Suprapubic skin (tissue), 4 donors: ENCODE results near the gene CSTF3. TPM values are rescaled to one million over a fixed set of nuclear protein-coding genes. Genes with fewer than 3 reads are reported as not detected.

Experiments used
- DNase-seq, 2 donors: peaks; one replicate each; pipeline ENCODE4 v3.0.0-alpha.2; 2019; ENCODE audit warnings: low spot score in 2 of 2
- H3K27ac ChIP-seq: fragments of 200-600 bp; sonication (generic); one replicate; pipeline ENCODE4 v1.5.1; 2019
- H3K27me3 ChIP-seq: fragments of 200-600 bp; sonication (generic); one replicate; pipeline ENCODE4 v1.5.1; 2019
- H3K36me3 ChIP-seq: fragments of 200-600 bp; sonication (generic); one replicate; pipeline ENCODE4 v1.5.1; 2019
- H3K4me1 ChIP-seq: fragments of 200-600 bp; sonication (generic); one replicate; pipeline ENCODE4 v1.5.1; 2019
- H3K4me3 ChIP-seq: fragments of 200-600 bp; sonication (generic); one replicate; pipeline ENCODE4 v1.5.1; 2019; ENCODE audit warnings: mild to moderate bottlenecking
- H3K9me3 ChIP-seq: fragments of 200-600 bp; sonication (generic); one replicate; pipeline ENCODE4 v1.5.1; 2019
- EP300 ChIP-seq: sonication (generic); formaldehyde crosslinking; IDR thresholded peaks from one replicate; pipeline ENCODE4 v1.6.1; 2017; ENCODE audit warnings: antibody characterized with exemption
- POLR2A ChIP-seq, 2 donors: fragments of 450-650 bp; IDR thresholded peaks; one replicate each; pipeline ENCODE4 v1.6.1; 2017; ENCODE audit warnings: antibody characterized with exemption in 2 of 2, mild to moderate bottlenecking in 2 of 2, moderate library complexity in 2 of 2
- POLR2AphosphoS5 ChIP-seq, 3 donors: sonication (generic); formaldehyde crosslinking; IDR thresholded peaks; one replicate each; pipeline ENCODE4 v1.6.1; 2017; ENCODE audit warnings: antibody characterized with exemption in 3 of 3
- WGBS: methylation state at CpG from one replicate; pipeline ENCODE4 v1.1.5; 2018; 5-methylcytosine and 5-hydroxymethylcytosine counted together
- total RNA-seq, 4 donors: library from RNA; depleted of rRNA; stranded (reverse); fragments of >200 nt; gene quantifications; one replicate each; pipeline ENCODE4 v1.1.0, GENCODE V29; 2016
- TF ChIP-seq, protein P1 (sequence below), 2 donors: fragments of 200-600 bp in 1 of 2; fragments of 450-650 bp in 1 of 2; sonication (generic) in 1 of 2; IDR thresholded peaks; one replicate each; pipeline ENCODE4 v1.5.1; 2016 to 2019; ENCODE audit warnings: antibody characterized with exemption in 2 of 2, mild to moderate bottlenecking in 1 of 2, moderate library complexity in 1 of 2

The CSTF3 gene
- total RNA-seq, 4 donors from 2014 or later: 10.8 to 23.3 (median 12.4) TPM

DNA sequence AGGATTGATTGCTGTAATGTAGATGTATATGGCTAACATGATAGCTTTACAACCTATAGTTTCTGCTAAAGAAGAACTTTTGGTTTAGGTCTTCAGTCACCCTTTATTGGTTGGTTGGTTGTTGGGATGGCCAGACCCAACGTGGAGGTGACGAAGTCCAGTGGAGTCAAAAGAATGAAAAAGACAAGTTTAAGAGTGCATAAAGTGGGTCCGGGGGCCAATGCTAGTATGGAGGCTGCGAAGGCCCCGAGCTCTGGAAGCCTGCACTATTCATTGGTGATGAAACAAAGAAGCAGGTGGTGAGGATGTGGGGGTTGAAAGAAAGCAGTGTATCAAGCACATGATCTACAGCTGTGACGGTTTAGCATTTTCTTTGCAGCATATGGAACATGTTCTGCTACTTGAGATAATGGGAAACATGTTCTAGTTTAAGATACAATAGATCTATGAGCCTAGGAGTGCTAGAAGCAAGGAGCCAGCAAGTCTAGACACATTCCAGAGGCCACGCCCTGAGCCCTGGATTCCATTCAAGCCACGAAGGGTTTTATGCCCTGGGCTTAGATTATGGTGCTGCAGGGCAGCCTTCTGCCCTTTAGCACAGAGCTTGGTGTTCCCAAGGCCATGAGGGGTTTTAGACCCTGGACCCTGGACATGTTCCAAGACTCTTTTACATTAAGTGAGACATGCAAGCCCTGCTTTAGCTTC lies 115.6 kb downstream of the CSTF3 start:
- no peaks in the 10 kb centered on the region for H3K9me3 ChIP-seq
- no peak for DNase-seq
- WGBS: 65% methylated on average over 8 of the region's 8 CpGs
- no peak for TF ChIP-seq POLR2AphosphoS5 (IDR thresholded peaks at IDR 0.05)
- TF ChIP-seq, protein P1, sequence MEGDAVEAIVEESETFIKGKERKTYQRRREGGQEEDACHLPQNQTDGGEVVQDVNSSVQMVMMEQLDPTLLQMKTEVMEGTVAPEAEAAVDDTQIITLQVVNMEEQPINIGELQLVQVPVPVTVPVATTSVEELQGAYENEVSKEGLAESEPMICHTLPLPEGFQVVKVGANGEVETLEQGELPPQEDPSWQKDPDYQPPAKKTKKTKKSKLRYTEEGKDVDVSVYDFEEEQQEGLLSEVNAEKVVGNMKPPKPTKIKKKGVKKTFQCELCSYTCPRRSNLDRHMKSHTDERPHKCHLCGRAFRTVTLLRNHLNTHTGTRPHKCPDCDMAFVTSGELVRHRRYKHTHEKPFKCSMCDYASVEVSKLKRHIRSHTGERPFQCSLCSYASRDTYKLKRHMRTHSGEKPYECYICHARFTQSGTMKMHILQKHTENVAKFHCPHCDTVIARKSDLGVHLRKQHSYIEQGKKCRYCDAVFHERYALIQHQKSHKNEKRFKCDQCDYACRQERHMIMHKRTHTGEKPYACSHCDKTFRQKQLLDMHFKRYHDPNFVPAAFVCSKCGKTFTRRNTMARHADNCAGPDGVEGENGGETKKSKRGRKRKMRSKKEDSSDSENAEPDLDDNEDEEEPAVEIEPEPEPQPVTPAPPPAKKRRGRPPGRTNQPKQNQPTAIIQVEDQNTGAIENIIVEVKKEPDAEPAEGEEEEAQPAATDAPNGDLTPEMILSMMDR (IDR thresholded peaks at IDR 0.05): no peak
- no peak for TF ChIP-seq EP300
- no peak for TF ChIP-seq POLR2A (IDR thresholded peaks at IDR 0.05)
- no peak overlapping the region for H3K27ac ChIP-seq
- H3K4me3 ChIP-seq: no peak overlapping the region
- peaks cover 43% of the 10 kb centered on the region for H3K4me1 ChIP-seq
- no peaks in the 10 kb centered on the region for H3K27me3 ChIP-seq
- peaks cover 3% of the 10 kb centered on the region for H3K36me3 ChIP-seq

DNA sequence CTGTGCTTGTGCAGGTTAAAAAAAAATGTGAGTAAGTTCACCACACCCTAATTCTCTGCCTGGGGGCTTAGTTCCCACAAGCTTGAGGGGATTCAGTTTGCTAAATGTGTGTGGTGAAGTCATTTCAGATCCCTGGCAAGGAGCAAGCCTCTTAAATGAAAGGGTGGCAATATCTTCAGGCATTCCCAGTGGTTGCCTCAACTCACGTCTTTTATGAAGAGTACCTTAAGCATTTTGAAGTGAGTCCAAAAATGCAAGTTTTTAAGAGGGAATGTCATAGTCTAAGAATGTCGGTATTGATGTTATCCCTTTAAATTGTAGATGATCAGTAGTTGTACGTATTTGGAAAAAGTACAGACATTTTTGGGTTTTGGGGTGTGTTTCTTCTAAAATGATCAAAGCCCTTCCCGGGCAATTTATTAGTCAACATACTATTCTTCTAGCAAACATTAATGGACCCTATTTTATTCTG lies 117.0 kb downstream of the CSTF3 start:
- H3K36me3 ChIP-seq: peaks cover 3% of the 10 kb centered on the region
- H3K27me3 ChIP-seq: no peaks in the 10 kb centered on the region
- no peak overlapping the region for H3K4me3 ChIP-seq
- 53% methylated on average over 4 of the region's 4 CpGs for whole genome bisulfite sequencing
- peaks cover 51% of the 10 kb centered on the region for H3K4me1 ChIP-seq
- H3K27ac ChIP-seq: peak overlapping the region; percentile 19
- H3K9me3 ChIP-seq: no peaks in the 10 kb centered on the region
- TF ChIP-seq EP300 (no peak), POLR2AphosphoS5 (IDR thresholded peaks at IDR 0.05) (no peak), POLR2A (IDR thresholded peaks at IDR 0.05) (no peak)
- TF ChIP-seq, protein P1 (IDR thresholded peaks at IDR 0.05): no peak
- DNase-seq: no peak

DNA sequence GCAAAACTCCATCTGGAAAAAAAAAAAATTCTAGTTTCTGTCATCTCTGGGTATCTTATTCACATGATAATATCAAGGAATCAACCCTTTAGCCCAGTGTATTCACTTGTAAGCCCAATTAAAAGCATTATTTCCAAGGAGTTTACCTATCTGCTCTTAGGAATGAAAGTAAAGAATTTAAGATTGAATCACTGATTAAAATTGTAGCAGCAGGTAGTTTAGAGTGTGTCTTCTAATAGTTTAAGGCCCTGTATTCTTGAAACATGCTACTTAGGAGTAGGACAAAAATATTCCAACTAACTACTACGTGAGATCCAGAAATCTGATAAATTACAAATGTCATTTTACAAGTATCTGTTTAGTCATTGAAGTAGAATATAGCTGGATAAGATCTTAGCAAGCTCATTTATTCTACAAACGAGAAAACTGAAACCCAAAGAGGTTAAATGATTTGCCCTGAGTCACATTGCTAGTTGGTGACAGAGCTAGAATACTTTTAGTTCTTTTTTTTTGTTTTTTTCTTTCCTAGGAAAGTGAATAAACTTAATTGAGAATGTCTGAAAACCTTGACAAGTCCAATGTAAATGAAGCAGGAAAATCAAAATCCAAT lies 118.0 kb downstream of the CSTF3 start:
- H3K4me1 ChIP-seq: peaks cover 51% of the 10 kb centered on the region
- H3K27me3 ChIP-seq: no peaks in the 10 kb centered on the region
- WGBS: 51% methylated on average over 2 of the region's 2 CpGs
- H3K4me3 ChIP-seq: no peak overlapping the region
- TF ChIP-seq EP300 (no peak), POLR2A (IDR thresholded peaks at IDR 0.05) (no peak), POLR2AphosphoS5 (IDR thresholded peaks at IDR 0.05) (no peak)
- TF ChIP-seq, protein P1 (IDR thresholded peaks at IDR 0.05): no peak
- H3K9me3 ChIP-seq: no peaks in the 10 kb centered on the region
- H3K36me3 ChIP-seq: peaks cover 3% of the 10 kb centered on the region
- no peak for DNase-seq
- H3K27ac ChIP-seq: peak overlapping the region; percentile 46

DNA sequence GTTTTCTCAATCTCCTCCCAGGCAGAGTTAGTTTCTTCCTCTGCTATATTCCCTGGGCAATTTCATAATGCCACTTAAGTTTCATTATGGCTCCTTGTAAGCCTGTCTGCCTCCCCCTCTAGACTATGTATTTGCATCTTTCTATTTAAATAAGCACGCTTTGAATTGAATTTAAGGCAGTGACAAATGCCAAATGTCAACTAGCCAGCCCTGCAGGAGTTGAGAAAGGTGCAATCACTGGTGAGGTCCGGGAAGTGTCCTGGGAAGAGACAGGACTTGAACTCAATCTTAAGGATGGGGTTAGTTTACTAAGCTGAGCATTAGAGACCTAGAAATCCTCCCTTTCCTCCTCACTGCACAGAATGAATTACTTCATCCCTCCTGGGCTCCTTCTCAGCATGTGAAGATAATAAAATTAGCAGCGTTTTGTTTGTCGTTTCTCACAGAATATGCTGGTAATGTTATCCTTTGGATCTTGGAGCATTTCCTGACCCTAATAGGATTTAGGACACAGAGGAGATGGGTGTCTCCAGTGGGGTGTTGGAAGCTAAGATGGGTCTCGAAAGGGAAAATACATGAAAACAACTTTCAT lies 120.3 kb downstream of the CSTF3 start:
- Histone ChIP-seq H3K27ac (no peak overlapping the region), H3K9me3 (no peaks in the 10 kb centered on the region), H3K27me3 (no peaks in the 10 kb centered on the region), H3K4me1 (peaks cover 47% of the 10 kb centered on the region), H3K36me3 (no peaks in the 10 kb centered on the region), H3K4me3 (peak overlapping the region; percentile 90)
- DNase-seq: no peak
- 44% methylated on average over 5 of the region's 5 CpGs for WGBS
- TF ChIP-seq POLR2A (IDR thresholded peaks at IDR 0.05) (no peak), EP300 (no peak)

GRCh38 chr11:33040033-33040861 lies 121.0 kb downstream of the CSTF3 start:
- no peak for TF ChIP-seq POLR2AphosphoS5 (IDR thresholded peaks at IDR 0.05)
- TF ChIP-seq EP300: no peak
- TF ChIP-seq, protein P1 (IDR thresholded peaks at IDR 0.05): no peak
- TF ChIP-seq POLR2A (IDR thresholded peaks at IDR 0.05): no peak
- H3K27ac ChIP-seq: peak overlapping the region; percentile 91
- no peaks in the 10 kb centered on the region for H3K36me3 ChIP-seq
- H3K27me3 ChIP-seq: no peaks in the 10 kb centered on the region
- no peaks in the 10 kb centered on the region for H3K9me3 ChIP-seq
- peaks cover 40% of the 10 kb centered on the region for H3K4me1 ChIP-seq
- no peak for DNase-seq
- 2% methylated on average over 28 of the region's 30 CpGs for WGBS
- H3K4me3 ChIP-seq: peak overlapping the region; percentile 90
